ENCODE data around the gene FSHR.

Gene FSHR

DNA sequence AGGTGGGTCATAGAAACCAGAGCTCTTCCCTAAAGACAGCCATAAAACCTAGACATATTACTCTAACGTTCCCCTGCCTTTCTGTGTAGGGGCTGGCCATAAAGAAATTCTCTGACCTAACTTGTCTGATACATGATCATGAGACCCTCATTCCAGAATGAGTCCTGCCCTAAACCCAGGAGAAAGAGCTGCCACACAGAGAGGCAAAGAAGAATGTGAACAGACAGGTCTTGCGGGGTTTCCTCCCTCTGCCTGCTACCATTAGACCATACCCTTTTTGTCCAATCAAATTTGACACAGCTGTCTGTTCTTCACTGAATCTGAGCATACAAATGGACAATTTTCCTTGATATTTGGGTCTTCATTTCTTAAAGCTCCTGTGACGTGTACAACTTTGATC is 200.0 kb downstream of the FSHR start:
- no peak for DNase-seq (ENCODE audit: low spot score)

DNA sequence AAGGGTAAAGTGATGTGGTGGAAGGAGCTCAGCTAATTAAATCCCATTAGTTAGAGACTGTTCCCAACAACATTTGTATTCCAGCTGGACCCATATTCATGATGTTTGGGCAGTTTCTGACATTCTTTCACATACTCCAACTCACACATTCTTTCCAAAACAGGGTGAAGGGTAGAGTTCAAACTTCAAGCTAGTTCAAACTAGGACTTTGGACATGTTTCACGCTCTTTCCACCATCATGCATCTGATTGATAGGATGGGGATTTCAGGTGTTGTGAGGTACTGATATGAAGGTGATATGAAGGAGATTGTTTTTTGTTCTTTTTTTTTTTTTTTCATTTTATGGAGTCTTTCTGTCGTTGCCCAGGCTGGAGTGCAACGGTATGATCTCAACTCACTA is 201.7 kb downstream of the FSHR start:
- no peak for DNase-seq (ENCODE audit: low spot score)

DNA sequence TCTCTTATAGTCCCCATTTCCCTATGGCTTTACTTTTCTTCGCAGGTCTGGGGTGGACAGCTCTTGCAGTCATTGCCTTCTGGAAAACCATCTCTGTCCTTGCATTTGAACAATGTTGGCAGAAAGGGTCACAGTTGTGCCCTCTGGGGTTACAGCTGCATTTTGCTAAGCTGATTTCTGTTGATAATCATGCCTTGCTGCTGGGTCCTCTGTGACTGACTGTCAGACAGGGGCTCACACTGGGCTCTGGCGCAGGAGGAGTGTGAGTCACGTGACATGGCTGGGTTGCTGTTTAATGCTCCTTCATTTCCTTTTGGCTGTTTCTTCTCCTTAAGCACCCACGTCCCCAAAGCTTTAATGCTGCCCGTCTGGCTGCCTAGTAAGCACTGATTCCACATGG is 202.2 kb downstream of the FSHR start:
- no peak for DNase-seq (ENCODE audit: low spot score)

DNA sequence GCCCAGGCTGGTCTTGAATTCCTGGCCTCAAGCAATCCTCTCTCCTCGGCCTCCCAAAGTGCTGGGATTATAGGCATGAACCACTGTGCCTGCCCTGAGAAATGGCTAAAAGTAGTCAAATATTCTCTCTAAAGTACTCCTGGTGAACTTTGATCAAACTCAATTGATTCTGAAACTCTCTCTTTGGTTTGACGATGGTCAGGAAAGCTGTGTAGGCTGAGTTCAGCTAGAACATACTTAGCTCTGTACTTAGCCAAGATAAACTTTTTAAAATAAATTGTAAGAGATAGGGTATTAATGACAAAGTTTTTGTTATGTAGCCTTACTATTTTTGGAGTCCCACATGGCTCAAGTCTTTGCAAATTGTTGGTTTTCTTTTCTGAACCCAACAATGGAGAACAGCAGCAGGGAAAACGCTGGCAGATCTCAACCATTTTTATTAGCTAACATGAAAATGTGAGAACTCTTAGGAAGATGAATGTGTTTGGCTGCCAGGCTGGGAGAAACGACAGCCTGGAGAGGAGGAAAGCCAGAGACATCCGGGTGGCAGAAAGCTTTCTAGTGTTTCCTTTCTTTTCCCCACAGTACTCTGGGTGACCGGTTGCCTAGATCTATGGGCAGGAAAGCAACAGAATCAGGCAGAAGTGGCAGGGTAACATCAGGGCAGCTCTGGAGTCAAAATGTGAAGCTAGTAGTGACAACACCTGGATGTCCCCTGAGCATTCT is 205.8 kb downstream of the FSHR start:
- no peak for DNase-seq (ENCODE audit: low spot score)

DNA sequence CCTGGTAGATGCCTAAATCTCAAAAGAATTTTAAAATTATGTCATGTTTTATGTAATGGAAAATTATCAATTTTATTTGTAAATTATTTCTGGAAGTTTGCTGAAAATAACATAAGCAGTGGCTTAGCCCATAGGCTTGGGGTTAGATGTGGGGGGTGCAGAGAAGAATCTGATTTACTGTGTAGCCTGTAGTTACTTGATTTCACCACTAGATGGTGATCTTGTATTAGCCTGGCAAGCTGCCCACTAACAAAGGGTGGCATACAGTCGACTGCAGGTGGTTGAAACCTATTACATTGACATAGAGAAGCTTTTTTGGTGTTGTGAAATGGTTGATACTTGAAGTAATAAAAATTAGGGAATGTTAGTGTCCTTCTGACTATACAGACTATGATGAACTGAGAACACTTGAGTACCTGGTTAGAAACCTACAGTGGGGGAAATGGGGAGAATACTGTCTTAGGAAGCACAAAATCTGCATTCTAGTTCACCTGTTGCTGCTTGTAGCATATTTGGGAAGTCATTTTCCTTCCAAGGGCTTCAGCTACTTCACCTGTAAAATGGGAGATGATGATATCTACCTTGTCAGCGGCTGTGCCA is 207.8 kb downstream of the FSHR start:
- DNase-seq (ENCODE audit: low spot score) = peak; percentile 37

DNA sequence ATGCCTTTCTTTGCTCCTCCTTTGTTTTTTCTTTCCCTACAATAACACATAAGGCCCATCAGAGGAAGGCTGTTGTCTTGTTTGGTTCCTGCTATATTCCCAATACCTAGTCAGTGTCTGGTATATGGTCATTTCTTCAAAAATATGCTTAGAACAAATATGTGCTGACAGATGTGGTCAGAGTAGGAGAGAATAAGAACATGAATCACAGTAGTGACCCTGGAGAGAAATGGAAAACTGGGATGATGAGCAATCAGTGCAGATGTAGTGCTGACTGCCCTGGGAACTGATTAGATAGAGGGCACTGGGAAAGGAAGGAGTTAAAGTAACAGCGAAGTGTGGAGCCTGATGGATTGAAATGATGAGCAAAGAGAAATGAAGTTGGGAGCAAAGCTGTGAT is 209.4 kb downstream of the FSHR start:
- DNase-seq (ENCODE audit: low spot score) = no peak

DNA sequence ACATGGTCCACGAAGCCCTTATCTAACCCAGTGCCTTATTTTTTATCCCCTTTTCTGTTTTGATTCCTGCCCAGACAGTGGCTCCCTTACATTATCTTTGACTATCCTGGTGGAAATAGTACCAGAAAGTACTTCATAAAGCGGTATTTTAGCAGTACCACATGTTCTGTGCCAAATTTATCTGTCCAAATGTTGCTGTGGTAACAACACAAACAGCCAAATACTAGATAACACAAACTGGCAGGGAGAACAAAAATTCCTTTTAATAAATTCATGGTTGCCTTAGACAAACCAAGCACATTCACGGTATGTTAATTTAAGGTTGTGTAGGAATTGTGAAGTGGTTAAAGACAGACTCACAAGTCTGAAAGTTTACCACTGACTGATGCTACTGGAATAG is 210.9 kb downstream of the FSHR start:
- DNase-seq (ENCODE audit: low spot score) = no peak

DNA sequence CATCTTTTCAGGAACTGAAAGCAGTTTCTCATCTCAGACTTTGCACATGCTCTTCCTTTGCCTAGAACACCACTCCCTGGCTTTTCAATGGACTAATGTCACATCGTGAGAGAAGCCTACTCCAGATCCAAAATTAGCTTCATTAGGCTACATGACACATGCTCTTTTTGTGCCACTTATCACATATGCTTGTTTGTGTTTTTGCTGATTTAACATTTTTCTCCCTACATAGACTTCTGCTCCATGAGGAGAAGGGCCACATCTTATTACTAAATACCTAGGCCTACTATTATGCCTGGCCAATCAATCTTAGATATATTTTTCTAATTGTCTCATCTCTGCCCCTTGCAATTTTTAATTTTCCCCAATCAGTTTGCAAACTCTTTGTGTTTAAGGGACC is 212.4 kb downstream of the FSHR start:
- no peak for DNase-seq (ENCODE audit: low spot score)

DNA sequence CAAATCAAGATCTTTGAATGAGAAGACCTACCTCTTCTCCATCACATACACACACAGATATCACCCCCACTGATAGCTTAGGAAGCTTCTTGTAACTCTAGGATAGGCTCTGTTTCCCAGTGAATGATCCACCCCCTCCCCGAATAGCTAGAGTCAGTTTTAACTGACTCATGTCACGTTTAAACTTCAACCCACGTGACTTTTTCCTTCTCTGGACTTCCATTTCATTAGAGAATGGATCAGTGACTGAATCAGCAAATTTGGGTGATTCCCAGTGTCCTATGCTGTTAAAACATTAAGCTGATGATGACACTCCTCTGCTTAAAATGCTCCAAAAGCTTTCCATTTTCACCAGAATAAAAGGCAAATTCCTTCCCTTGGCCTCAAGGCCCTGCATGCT is 212.9 kb downstream of the FSHR start:
- no peak for DNase-seq (ENCODE audit: low spot score)

DNA sequence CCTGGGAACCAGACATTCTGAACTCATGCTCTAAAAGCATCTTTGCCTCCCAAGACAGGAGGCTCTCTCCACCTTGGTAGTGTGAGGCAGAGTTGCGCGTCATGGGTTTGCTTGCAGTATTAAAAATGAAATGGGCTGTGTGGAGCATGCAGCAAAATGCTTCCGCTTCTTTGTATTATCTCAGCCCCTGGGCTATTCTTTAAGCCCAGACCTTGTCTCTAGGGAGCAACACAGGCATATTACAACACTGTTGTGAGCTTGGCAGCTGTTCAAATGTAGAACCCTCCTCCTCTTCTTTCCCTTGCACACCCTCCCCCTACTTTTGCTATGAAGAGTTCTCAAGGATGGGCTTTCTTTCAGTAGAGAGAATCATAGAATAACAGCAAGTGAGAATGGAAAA is 213.7 kb downstream of the FSHR start:
- DNase-seq (ENCODE audit: low spot score) = no peak

DNA sequence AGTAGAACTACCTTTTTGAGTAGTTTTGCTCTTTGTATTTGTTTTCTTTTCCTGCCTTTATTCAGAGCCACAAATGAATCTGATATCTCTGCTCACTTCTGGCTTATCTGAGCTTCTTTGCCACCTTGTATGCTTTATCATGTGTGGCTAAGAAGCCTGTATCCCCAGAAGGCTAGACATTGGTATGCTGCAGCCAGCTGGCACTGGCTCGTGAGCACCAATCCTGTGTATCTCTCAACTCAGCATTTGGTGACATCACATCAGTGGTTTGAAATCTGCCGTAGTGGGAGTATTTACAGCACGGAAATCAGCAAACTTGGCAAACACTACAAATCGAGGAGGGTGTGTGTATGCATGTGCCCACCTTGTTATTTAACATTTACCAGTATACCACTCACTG is 215.1 kb downstream of the FSHR start:
- no peak for DNase-seq (ENCODE audit: low spot score)

DNA sequence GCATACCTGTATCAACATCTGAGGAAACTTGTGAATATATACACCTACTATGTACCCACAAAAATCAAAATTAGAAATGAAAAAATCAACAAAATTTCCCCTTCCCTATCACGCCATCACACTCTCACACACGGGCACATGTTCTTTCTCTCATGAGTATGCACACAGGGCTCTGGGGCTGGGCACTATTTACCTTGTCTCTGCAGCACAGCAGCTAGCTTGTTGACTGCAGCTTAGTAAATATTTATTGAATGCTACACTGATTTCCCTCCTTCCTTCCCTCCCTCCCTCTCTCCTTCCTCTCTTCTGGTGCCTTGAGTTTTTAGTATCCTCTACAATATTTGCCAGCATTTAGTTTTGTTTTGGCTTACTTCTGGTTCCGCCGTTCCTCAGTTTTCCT is 216.1 kb downstream of the FSHR start:
- DNase-seq (ENCODE audit: low spot score) = no peak

DNA sequence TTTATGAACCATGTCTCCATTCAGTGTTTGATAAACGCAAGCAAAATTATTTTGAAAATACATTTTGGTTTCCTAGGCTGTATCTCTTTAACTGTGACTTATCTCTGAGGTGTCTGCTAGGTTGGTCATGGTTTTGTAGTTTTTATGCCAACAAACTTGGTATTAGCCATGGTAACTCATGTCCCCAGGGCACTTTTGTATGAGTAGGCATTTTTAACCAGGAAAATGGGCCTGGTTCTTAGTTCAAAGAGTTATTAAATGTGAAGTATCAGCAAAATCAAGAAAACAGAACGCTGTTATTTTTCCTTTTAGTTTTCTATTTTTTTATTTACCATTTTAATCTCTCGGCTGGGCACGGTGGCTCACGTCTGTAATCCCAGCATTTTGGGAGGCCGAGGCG is 219.5 kb downstream of the FSHR start:
- DNase-seq (ENCODE audit: low spot score) = no peak

DNA sequence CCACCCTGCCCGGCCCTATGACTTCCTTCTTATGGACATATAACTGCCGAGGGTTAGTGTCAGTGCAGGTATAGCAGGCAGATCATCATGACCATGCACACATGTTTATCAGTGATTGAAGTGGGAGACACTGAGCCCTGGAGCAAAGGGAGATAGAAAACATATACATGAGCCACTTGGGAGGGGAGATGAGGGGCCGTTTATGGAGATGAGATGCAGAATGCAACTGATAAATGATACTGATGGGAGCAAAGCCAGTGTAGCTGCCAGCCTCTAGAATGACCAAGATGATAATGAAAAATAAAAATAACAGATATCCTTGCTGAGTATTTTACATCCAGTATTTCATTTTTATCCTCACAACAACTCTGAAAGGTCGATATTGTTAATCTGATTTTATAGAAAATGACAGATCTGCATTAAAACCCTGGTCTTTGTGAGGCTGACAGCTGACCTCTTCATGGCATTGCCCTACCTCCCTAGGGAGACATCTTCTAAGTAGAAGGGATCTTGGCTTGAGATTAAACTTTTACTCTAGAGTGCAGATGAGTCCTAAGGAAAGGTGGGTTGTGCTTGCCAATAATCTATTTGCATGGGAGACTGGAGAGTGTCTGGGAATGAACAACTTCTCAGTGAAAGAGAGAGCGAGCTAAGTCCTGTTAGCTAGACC is 220.4 kb downstream of the FSHR start:
- no peak for DNase-seq (ENCODE audit: low spot score)

DNA sequence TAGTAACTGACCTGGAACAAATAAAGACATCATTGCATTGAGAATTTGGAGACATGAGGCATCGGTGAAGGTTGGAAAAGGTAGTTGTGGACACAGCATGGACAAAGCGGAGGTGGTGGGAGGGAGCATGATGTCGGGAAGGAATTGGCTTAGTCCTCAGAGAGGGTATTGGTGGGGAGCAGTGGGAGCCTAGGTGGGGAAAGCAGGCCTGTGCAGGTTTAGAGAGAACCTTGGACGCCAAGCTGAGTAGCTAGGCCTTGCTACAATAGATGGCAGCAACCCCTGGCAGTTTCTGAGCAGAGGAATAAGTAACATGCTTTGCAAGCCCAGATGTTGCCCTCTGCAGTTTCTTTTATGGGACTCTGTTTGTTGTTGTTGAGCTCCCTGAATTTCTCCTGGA is 221.6 kb downstream of the FSHR start:
- DNase-seq (ENCODE audit: low spot score) = no peak

DNA sequence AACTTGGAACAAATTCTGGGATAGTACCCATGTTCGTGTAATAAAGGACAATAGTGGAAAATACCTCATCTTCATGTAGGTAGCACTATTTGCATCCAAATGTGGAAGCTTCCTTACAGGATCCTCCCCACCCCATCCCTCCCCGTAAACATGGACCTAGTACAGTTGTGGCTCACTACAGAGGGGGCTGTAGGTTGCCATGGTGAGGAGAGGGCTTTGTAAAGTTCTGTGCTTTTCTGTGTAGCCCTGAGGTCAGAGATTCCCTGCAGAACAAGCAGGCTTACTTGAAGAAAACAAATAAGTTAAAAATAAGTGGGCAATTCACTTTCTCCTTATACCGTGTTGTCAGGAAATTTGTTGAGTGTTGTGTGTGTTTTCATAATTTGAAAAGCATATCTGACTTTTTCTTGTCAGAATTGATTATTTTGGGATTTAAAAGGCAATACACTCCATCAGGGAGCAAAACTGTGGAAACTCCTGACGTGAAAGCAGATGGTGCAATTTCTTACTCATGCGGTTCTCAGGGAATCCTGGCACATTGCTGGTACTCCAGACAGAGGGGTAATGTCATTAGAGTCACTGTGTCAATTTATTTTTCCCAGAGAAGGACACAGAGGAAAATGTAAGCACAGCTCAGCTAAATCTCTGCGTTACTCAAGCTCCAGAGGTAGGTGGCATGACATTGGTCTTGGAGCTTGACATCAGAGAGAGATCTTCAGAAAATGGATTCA is 224.6 kb downstream of the FSHR start:
- DNase-seq (ENCODE audit: low spot score) = no peak

DNA sequence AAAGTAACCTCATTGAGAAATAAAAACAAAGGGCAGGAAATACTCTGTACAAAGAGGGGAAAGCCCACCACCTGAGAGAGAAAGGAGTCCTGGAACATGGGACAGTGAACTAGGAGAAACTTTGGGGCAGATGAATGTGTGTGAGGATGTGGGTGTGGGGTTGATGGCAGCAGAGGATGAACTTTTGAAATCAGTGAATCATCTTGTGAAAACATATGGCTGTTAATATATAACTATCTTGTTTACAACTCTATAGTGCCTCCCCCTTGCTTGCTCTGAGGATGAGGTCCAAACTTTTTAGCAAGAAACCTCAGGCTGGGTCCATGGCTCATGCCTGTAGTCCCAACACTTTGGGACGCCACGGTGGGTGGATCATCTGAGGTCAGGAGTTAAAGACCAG is 227.0 kb downstream of the FSHR start:
- no peak for DNase-seq (ENCODE audit: low spot score)

DNA sequence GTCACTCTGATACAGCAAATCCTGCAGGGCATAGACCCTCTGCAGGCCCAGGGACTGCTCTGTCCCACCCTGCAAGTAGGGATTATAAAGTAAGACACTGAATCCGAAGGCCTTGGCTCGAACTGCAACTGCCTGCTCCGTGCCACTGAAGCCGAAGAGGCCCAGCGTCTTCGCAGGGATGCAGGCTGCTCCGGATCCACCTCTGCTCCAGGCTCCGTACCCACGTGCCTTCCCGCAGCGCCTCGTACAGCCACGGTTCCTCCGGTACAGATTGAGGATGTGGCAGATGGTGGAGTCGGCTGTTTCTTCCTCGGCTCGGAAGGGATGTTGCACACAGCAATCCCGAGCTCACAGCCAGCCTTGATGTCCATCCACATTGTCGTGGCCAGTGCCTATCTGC is 238.4 kb downstream of the FSHR start:
- DNase-seq (ENCODE audit: low spot score) = no peak

DNA sequence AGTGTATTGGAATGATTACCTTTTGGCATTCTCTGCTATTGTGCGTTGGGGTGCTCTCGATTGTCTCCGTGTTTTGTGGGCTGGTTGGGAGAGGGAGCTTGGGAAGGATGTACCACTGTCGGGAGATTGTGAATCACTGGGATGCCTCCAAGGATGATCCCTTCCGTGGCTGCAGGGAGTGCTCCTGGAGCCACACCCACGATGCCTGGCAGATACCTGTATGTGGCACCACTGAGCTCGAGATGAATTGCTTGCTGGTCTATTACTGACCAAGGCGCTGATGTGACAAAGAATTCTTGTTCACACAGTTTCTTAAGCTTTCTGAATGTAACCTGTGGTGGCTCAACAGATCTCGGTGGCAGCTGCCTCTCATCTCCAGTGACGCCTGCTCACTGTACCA is 239.1 kb downstream of the FSHR start:
- no peak for DNase-seq (ENCODE audit: low spot score)

DNA sequence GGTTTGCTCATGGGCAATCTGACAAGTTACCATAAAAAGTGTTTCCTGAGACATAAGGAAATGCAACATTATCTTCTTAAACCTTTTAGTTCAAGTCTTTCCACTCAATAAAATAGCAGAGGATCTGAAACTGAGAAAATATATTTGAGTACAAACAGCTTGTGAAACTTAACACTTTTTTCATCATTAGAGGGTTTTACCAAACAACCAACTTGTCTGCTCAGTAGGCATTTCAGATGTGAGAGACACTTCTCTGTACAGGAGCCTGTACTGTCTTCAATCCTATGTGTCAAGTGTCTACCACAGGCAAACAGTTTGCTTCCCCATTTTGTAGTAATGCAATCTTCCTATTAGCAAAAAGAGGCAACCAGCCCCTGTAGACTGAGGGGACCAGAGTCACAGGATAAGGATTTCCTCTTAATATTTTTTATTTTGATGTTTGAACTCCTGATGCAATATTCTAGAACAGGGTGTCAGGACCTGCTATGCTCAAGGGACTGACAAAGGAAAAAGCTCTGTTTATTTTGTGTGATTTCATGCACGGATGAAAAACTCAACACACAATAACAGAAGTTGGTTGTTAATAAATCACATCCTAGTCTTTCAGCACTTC is 239.7 kb downstream of the FSHR start:
- DNase-seq (ENCODE audit: low spot score) = no peak
